ENCODE data around the gene CTNNA3.

- TF ChIP-seq CTCF (IDR thresholded peaks at IDR 0.05; ENCODE audit: low read depth, low read length, missing input control), result no peak
- no peak for TF ChIP-seq JUND (IDR thresholded peaks at IDR 0.05)
- no peak for TF ChIP-seq RXRA (IDR thresholded peaks at IDR 0.05)
- no peak for TF ChIP-seq TAF1 (conservative IDR thresholded peaks at IDR 0.05)
- no peak for TF ChIP-seq RAD21 (IDR thresholded peaks at IDR 0.05)
- no peak for TF ChIP-seq SP1 (IDR thresholded peaks at IDR 0.05)
- no peak for TF ChIP-seq YY1 (IDR thresholded peaks at IDR 0.05)
- TF ChIP-seq FOXA1 (IDR thresholded peaks at IDR 0.05), result no peak
- TF ChIP-seq MAX (IDR thresholded peaks at IDR 0.05), result no peak
- no peak for TF ChIP-seq REST (IDR thresholded peaks at IDR 0.05)
- no peak for TF ChIP-seq ATF3 (IDR thresholded peaks at IDR 0.05)
Observed at GRCh38 chr10:67046507-67046906, 649.5 kb downstream of the CTNNA3 start.
